GM21619 (cell line): ENCODE data around the gene XPOT.

ENCODE experiments used
- ATAC-seq: cut with Tn5 transposase; IDR thresholded peaks from one replicate; pipeline ENCODE4 v1.9.1; 2021; ENCODE audit not compliant: unreplicated experiment

XPOT gene

DNA sequence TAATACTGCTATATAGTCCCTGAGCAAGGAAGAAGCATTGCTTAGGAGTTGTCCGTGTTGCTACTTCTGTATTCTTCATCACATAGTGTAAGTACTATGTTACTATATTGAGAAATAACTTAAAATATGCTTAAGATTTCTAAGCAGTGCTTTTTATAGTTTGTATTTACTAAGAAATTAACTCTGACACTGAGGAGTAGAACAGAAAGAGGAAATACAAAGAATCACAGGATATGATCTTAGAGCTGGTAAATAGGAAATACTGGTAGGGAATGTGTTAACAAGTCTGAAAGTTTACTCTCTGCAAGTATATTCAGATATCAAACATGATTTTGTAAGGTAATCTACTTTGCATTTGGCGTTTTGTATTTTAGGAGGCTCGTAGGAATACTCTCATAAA, 15.5 kb downstream of the XPOT start:
- ATAC-seq, result no peak

DNA sequence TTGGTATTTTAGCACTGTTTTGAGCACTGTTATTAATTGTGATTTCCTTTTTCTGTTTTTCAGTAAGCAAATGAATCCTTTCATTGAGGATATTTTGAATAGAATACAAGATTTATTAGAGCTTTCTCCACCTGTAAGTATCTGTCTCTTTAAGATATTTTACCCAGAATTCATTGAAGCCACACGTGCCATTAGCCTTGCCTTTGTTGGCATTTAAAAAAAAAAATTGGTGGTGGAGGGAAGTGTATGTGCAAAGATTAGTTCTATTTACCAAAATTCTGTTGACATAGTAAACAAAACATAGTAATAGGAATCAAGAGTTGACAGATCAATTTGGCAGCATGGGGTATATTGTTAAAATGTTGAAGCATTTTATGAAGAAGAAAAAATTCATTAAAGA, 23.8 kb downstream of the XPOT start:
- no peak for ATAC-seq

DNA sequence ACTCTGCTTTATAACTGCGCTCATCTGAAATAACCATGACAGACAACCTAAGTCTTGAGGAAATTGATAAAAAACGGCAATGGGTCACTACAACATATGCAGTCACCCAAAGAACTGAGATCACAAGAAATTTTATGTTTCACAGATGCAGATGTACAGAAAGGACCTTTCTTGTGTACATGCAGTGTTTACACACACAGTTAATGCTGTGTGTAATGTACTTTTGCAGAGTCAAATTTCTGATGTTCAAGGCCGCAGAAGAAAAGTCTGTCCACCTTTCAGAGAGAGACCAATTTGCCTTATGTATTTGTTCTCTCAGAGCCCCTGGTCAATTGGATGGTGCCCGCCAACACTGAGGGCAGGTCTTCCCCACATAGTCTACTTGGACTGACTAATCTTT, 24.8 kb downstream of the XPOT start:
- ATAC-seq, result no peak

DNA sequence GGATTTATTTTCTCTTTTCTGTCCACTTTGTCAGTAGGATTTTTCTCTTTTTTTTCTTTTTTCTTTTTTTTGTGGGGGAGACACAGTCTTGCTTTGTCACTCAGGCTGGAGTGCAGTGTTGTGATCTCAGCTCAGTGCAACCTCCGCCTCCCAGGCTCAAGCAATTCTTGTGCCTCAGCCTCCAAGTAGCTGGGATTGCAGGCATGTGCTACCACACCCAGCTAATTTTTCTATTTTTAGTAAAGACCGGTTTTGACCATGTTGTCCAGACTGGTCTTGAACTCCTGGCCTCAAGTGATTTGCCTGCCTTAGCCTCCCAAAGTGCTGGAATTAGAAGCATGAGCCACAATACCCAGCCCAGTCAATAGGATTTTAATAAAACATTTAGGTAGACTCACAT, 26.7 kb downstream of the XPOT start:
- ATAC-seq, result no peak

DNA sequence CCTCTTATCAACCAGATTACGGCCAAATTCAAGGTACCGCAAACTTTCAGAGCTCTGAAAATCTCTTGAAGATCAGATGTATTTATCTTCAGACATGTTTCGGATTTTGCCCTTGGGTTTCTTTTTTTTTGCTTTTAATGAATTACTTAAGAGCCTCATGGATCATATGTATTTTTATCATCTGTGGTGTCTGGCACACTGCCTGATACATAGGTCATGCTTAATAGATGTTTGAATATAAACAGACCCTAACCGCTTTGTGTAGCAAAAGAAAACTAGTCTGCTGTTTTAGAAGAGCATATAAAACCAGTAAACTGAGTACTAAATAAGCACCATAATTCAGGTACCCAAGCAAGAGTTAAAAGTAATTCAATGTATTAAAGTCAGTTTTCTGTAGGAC, 27.6 kb downstream of the XPOT start:
- no peak for ATAC-seq

DNA sequence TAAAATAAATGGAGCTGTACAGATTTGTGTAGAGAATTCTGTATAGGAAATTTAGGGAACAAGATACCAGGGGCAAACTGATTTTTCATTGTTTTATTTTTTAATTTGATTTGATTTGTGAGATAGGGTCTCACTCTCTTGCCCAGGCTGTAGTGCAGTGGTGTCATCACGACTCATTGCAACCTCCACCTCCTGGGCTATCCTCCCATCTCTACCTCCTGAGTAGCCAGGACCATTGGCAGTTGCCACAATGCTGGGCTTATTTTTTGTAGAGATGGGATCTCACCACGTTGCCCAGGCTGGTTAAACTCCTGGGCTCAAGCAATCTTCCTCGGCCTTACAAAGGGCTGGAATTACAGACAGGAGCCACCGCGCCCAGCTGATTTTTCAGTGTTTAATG, 29.7 kb downstream of the XPOT start:
- no peak for ATAC-seq

DNA sequence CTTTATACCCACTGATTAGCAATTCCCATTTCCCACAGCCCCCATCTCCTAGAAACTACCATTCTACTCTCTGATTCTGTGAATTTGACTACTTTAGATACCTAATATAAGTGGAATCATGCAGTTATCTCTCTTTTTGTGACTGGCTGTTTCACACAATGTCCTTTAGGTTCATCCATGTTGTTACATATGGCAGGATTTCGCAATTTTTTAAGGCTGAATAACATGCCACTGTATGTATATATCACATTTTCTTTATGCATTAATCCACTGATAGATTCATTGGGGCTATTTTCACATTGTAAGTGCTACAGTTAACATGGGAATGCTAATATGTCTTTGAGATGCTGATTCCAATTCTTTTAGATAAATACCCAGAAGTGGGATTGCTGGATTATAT, 35.9 kb downstream of the XPOT start:
- ATAC-seq, result no peak

DNA sequence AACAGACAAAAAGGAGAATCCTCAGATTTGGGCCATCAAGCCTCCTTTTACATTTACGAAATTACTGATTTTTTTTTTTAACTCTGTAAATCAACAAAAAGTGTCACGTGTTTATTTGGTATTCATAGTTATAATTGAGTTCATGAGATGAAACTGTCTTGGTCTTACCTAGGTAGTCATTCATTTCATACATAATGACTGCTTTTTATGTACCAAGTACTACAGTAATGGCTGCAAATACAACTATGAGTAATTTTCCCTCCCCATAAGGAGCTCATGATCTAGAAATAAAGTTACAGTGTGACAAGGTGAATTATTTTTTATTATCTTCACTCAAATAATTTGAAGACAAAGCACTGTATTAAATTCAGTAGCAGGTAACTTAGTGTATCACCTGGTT, 41.3 kb downstream of the XPOT start:
- no peak for ATAC-seq

DNA sequence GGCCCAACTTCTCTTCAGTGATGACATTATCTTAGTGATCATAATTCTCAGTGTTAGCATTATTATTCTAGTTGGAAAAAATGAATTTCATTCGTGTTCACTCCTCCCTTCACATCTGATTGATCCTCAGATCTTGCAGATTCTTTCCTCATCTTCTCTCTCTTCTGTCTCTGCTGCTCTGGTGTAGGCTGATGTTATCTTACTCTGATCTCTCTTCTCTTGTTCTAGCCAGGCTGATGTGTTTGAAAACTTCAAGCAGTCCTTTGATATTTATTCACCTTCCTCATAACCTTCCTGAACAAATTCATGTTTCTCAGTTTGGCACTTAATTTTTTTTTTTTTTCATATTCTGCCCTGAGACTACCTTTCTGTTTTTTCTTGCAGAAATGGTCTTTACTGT, 42.1 kb downstream of the XPOT start:
- no peak for ATAC-seq

DNA sequence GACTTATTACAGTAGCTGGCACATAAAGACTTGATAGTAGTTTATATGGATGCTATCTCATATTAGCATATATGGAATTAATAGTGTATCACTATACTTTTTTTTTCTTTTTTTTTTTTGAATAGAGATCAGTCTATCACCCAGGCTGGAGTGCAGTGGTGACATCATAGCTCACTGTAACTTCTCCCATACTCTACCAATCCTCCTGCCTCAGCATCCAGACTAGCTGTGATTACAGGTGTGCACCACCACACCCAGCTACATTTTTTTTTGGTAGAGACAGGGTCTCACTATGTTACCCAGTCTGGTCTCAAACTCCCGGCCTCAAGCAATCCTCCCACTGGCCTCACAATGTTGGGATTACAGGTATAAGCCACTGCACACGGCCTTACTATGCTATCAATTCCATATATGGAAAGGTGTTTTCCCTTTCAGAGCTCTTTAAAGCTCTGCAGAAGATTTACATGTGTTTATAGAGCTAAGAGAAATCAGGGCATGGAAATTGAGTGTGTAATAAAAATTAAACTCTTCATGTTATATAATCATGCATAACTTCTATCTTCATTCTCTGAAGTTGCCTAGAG, 46.0 kb downstream of the XPOT start:
- no peak for ATAC-seq

DNA sequence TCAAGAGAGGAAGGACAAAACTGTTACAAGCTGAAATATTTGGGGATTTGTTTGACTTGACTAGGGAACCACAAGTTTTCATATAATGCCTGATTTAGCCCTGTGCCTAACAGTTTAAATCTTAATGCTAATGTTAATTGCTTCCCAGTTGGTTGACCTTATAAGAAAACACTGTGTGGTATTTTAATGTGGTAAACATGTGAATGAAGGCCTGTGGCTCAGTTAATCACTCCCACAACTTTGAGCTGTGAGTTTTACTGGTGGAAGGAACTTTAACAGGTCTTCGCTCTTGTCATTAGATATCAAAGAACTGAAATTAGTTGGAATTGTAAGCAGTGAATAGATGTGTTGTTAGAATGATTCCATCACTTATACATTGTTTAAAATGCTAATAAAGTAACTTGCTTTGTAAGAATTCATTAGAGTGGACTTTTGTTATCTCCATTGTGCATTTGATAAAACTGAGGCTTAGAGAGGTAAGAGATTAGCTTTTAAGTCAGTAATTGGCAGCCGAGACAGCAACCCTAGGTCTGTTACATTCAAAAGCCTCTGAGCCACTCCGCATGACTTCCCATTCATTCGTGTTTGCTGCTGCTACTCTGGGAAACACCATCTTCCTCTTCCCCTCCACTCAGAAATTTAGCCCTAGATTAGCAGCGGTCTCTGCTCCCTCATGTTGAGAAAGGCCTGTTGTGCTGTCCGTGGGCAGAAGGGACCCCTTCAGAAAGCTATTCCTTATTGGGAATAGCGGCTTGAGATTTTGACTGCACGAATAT, 46.7 kb downstream of the XPOT start:
- no peak for ATAC-seq

DNA sequence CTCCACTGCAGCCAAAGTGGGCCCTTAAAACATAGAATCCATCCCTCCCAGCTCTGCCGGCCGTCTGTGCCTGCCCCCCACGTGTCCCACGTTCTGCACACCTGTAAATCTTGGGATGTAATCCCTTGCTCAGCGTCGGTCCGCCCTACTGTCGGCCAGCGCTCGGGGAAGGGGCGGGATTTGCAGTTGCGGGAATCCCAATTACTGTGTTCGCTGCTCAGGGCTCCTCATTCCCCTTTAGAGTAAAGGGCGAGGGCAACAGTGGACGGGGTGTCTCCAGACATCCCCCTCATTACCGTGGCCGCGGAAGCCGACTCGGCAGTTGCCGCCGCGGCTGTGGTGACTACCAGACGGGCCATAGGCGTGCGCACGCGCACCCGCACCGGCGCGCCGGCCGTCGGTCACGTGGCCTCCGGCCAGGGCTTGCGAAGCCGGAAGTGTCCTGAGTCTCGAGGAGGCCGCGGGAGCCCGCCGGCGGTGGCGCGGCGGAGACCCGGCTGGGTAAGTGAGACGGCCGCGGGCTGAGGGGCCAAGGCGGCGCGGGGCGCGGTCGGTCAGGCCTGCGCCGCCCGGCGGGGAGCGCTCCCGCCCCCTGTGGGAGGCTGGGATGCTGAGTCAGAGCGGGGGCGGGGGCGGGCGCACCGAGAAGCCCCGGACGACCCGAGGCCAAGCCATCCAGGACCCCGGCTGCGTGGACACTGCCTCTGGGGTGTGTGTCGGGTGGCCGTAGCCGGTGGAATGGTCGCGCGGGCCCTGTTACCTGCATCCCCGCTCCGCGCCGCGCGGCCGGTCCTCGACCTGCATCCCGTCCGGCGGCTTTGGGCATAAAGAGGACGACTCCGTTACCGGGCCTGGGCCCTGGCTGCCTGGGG, 47.7 kb downstream of the XPOT start, which contains the start of gene TBK1:
TSS of gene TBK1 (plus strand) at position 434 of the 872 bp plus-strand sequence. CDS start 3,751 bp downstream, outside the sequence.
- ATAC-seq, result peak; percentile 86

DNA sequence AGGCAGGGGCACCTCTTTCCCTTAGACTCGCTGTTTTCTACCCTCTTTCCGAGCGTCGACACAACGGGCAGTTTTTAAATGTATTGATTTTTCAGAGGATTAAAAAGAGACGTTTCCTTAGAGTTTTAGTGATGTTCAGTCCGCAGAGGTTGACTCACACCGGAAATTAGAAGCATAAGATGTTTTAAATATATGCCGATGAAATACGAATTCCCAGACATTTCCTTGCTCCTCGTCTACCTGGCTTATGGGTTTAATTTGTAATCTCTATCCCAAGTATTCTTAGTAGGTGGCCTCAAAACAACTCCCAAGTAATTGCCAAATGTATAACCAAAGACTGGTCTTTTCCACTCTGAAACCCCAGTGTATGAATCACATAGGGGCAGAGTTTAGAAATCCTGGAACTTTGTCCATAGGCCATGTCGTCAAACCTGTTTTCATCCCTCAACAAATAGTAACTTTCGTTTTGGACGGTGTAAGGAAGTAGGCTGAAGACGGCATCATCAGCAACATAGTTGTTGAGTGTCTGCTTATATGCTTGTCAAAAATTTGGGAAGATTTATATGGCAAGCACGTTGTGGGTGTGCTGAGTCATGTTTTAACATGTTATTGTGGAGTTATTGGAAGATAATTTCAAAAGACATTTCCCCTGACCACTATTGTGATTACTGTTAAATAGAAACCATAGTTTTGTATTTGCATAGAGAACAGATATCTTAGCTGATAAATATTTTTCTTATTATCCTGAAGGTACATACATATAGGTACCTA, 48.6 kb downstream of the XPOT start:
- ATAC-seq, result peak; percentile 0

DNA sequence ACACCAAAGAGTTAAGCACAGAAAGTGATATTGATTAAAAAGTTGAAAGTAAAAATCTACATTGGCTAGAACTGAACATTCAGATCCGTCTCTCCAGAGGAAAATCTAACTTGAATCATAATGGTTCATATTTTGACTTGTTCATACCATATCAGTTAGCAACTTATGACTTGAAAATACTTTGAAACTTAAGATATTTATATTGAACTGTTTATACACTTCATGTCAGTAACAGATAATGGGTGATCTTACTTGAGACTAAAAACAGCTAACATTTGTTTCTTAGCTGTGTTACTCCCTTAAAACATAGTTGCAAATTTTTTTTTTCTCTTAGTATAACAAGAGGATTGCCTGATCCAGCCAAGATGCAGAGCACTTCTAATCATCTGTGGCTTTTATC, 51.3 kb downstream of the XPOT start:
- no peak for ATAC-seq

DNA sequence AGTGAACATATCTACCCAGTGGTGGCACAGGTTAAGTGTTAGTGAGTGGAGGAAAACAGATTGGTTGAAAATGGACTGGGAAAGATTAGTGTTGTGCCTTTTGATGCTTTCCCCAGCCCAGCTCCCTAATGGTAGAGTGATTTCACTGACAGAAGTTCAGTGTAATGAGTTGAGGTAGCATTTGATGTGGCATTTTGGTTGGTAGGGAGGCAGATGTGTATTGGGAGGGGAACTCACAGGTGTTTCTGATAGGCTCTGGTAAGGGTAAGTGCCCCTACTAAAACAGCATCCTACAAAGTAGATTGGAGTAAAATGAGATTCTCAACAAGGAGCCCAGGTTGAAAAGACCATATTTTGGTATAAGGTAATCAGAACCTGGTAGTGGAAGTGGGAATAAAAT, 51.9 kb downstream of the XPOT start:
- no peak for ATAC-seq

DNA sequence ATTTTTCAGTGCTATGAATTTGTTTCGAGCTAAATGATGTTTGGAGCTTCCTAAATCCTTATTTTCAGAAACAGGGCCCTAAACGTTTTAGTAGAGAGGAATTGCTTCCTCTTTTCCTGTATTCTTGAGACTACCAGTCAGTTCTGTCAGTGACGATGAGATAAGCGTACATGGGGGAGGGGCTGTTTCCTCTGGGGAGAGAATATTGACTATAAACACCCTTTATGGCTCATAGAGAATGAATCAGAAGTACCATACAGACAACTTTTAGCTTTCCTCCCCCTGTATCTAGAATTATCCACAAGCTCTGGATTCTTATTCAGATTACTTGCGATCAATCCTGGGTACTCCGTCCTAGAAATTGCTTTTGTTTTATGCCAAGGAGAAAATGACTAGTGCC, 52.8 kb downstream of the XPOT start:
- no peak for ATAC-seq

DNA sequence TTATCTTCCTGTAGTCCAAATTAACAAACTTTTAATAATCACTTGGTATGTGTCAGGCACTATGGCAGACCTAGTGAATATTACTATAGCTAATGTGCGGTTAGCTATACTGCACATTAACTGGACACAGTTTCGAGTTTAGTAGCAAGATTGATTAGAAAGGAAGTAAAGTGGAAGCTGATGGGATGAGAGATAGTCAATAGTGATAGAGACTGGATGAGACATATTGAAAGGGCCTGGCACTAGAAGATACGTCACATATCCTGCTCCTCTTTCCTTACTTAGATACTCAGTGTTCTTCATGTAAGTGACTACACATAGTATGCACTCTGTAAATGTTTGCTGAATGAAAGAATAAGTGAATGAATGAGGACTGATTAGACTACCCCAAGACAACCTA, 53.3 kb downstream of the XPOT start:
- ATAC-seq, result no peak

DNA sequence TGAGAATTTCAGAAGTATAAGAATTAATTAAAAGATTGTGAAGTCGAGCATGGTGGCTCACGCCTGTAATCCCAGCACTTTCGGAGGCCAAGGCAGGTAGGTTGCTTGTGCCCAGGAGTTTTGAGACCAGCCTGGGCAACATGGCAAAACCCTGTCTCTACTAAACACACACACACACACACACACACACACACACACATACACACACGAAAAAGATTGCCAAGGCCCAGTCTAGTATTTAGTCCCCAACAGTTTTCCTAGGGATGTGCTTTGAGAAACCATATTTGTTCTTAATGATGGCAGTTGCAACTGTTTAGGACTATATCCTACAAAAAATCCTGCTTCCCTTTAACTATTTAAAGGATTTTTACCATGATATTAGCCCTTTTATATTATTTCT, 53.7 kb downstream of the XPOT start:
- ATAC-seq, result no peak

DNA sequence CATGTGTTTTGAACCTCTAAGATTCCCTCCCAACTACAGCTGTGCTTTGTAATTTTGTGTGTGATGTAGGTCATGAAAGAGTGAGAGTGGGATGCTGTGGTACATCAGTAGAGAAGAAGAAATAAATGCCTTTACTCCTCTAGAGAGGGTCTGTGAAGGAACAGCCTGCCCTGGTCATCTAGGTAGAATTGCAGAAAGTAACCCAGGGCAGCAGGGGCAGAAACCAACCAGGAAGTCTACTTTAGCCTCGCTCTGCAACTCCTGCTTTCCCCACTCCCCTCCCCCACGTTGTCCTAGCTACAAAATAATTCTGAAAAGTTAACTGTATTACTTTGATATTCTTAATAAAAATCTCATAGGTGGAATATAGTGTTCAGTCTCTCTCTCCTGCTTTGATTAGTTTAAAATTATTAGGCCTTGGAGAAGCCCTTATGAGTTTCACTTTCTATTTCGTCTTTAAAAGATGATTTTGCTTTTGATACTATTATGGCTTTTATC, 55.3 kb downstream of the XPOT start:
- peak; percentile 52 for ATAC-seq

DNA sequence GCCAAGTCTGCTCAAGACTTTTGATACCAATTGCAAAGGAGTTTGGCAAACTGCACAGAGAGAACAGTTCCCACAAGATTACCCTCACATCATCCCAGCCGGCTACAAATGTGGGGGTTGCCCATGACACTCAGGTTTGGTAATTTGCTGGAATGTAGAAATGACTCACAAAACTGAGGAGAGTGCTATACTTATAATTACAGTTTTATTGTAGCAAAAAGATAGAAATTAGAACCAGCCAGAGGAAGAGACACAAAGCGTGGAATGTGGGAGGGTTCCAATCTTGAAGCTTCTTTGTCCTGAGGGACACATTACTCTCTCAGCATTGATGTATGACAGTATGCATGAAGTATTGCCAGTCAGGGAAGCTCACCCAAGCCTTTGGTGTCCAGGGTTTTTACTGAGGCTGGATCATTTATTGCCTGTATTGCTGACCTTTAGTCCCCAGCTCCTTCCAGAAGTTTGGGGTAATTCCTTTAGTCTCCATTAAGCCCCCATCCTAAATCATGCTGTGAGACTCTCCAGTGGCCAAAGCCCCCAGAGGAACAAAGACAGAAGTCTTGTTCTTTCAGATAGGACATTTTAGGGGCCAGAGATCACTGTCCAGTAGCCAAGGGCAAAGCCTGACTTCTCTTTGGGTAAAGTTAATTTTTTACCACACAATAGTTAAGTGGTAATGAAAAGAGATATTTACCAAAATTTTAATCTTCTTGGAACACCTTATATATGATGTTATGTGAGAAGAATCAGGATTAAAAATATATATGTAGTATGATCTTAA, 57.6 kb downstream of the XPOT start:
- no peak for ATAC-seq
